PC-3 (cell line): Measurements from ENCODE around the gene SUSD3. TPM values are rescaled to one million over a fixed set of nuclear protein-coding genes. Genes with fewer than 3 reads are reported as not detected.

ENCODE experiments used
- ATAC-seq: fragments of 200-7000 bp; cut with Tn5 transposase; 2 replicates; pipeline ENCODE4 v1.9.1; 2020; ENCODE audit warnings: mild to moderate bottlenecking, moderate library complexity
- BruUV-seq: library from RNA; stranded (reverse); fragments of 400-500 nt; replicated peaks from 2 replicates; lab custom pipeline; 2021; lab: Mats Ljungman, UMichigan
- CTCF ChIA-PET: fragments of 300-600 bp; sonication (Branson Sonifier 250); formaldehyde crosslinking; loops from one replicate; lab custom pipeline; 2022; ENCODE audit warnings: antibody characterized with exemption; lab: Charles Lee
- POLR2A ChIA-PET: fragments of 300-600 bp; sonication (Branson Sonifier 250); formaldehyde crosslinking; loops from one replicate; lab custom pipeline; 2022; ENCODE audit warnings: antibody characterized with exemption; ENCODE audit not compliant: unreplicated experiment; lab: Charles Lee
- DNase-seq: peaks from one replicate; pipeline ENCODE4 v3.0.0-alpha.2; 2015
- H2AFZ ChIP-seq: fragments of 300-600 bp; sonication (generic); 2 replicates; pipeline ENCODE4 v1.6.0; 2016; ENCODE audit warnings: antibody characterized with exemption, low read length
- H3F3A ChIP-seq: fragments of 300-600 bp; sonication (generic); one replicate; pipeline ENCODE4 v1.6.0; 2017; ENCODE audit warnings: antibody characterized with exemption, low read length, control low read depth, mild to moderate bottlenecking; ENCODE audit not compliant: unreplicated experiment
- H3K27ac ChIP-seq: fragments of 300-600 bp; sonication (generic); 2 replicates; pipeline ENCODE4 v1.5.1; 2016; ENCODE audit warnings: mild to moderate bottlenecking, low read length
- H3K27me3 ChIP-seq: fragments of 300-600 bp; sonication (generic); 2 replicates; pipeline ENCODE4 v1.6.1; 2016; ENCODE audit warnings: low read length, mixed read lengths
- H3K36me3 ChIP-seq: fragments of 300-600 bp; sonication (generic); 2 replicates; pipeline ENCODE4 v1.6.1; 2016; ENCODE audit warnings: low read depth, mixed run types, low read length, mixed read lengths
- H3K4me1 ChIP-seq: fragments of 300-600 bp; sonication (generic); 2 replicates; pipeline ENCODE4 v1.5.1; 2016; ENCODE audit warnings: low read length; ENCODE audit not compliant: insufficient read depth
- H3K4me2 ChIP-seq: fragments of 300-600 bp; sonication (generic); 2 replicates; pipeline ENCODE4 v1.6.0; 2016; ENCODE audit warnings: low read length
- H3K4me3 ChIP-seq: fragments of 300-600 bp; sonication (generic); 2 replicates; pipeline ENCODE4 v1.5.1; 2016; ENCODE audit warnings: mild to moderate bottlenecking, low read length, mixed read lengths
- H3K79me2 ChIP-seq: fragments of 300-600 bp; sonication (generic); 2 replicates; pipeline ENCODE4 v1.6.1; 2017; ENCODE audit warnings: low read length, mixed read lengths
- H3K9ac ChIP-seq: fragments of 300-600 bp; sonication (generic); 2 replicates; pipeline ENCODE4 v1.6.0; 2016; ENCODE audit warnings: mild to moderate bottlenecking, low read length
- H3K9me2 ChIP-seq: fragments of 300-600 bp; sonication (generic); replicated peaks from 2 replicates; pipeline ENCODE4 v1.6.1; 2016; ENCODE audit warnings: mixed run types, low read length, mixed read lengths
- H3K9me3 ChIP-seq: fragments of 300-600 bp; sonication (generic); 2 replicates; pipeline ENCODE4 v1.6.1; 2016; ENCODE audit warnings: low read length, mixed read lengths
- H4K20me1 ChIP-seq: fragments of 300-600 bp; sonication (generic); 2 replicates; pipeline ENCODE4 v1.6.1; 2016; ENCODE audit warnings: low read length, mixed read lengths
- EZH2 ChIP-seq: fragments of 300-600 bp; sonication (generic); IDR thresholded peaks from one replicate; pipeline ENCODE4 v1.6.1; 2017; ENCODE audit warnings: antibody characterized with exemption, mild to moderate bottlenecking, low read length; ENCODE audit not compliant: unreplicated experiment
- EZH2phosphoT487 ChIP-seq: fragments of 300-600 bp; sonication (generic); IDR thresholded peaks from 2 replicates; pipeline ENCODE4 v1.6.1; 2018; ENCODE audit warnings: mild to moderate bottlenecking, antibody characterized with exemption, low read length, borderline replicate concordance
- intact Hi-C: fragments of 100-400 bp; cut with micrococcal nuclease; formaldehyde crosslinking; loops from 2 replicates; pipeline ENCODE4 v1.9.0; 2023
- total RNA-seq: library from RNA; depleted of rRNA; stranded (reverse); fragments of >200 nt; gene quantifications from 2 replicates; pipeline ENCODE4 v1.2.3, GENCODE V29; 2014
- TF ChIP-seq, protein P1 (sequence below): fragments of 300-600 bp; sonication (generic); conservative IDR thresholded peaks from 2 replicates; pipeline ENCODE4 v1.5.1; 2017; ENCODE audit warnings: antibody characterized with exemption, low read depth, mild to moderate bottlenecking, low read length

SUSD3 gene
- total RNA-seq, 1 experiment from 2014 or later: 13.4 TPM

DNA sequence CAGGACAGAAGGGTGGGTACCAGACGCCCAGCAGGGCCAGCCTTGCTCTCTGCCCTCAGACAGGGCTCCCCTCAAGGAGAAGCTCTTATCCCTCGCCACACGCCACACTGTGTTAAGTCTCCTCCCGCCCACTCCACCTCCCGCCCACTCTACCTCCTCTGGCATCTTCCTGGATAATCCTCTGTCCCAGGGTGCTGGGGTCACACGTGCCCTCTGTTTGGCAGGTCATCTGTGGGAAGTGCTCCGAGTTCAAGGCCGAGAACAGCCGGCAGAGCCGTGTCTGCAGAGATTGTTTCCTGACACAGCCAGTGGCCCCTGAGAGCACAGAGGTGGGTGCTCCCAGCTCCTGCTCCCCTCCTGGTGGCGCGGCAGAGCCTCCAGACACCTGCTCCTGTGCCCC, 26.0 kb upstream of the SUSD3 start:
- ChIA-PET CTCF (no interaction called here), POLR2A (no interaction called here)

DNA sequence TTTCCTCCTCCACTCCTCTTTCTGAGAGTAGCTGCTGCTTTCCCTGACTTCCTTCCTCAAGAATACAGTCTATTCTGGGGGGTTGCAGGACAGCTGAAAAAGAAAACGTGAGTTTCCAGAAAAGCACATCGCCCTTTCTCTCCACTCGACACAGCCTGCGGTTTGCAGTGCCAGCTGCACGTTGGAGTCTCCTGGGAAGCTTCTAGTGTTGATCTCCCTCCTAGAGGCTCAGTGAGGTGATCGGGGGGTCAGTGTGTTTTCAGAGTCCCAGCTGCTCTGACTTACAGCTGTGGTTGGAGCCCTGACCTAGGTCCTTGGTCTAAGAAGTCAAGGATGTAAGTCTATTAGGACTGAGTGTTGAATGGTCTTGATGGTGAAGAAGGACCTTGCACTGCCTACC, 25.0 kb upstream of the SUSD3 start:
- POLR2A ChIA-PET: interaction anchor here (0.6 kb wide), 1 partner anchor 52 kb away, joined by 3 read pairs; no protein-coding TSS in a partner anchor
- no peak overlapping the region for H3K4me2 ChIP-seq
- no peak overlapping the region for H3K27ac ChIP-seq
- H3K4me3 ChIP-seq: no peak overlapping the region
- H3K9ac ChIP-seq: no peak overlapping the region
- no peak overlapping the region for H2AFZ ChIP-seq
- CTCF ChIA-PET: interaction anchor here (0.7 kb wide), 1 partner anchor 71 kb away, joined by 6 read pairs; no protein-coding TSS in a partner anchor
- no peaks in the 10 kb centered on the region for H3F3A ChIP-seq
- intact Hi-C loops: no loop called here
- no peaks in the 10 kb centered on the region for H3K79me2 ChIP-seq
- H4K20me1 ChIP-seq: no peaks in the 10 kb centered on the region
- ATAC-seq (no peak), DNase-seq (no peak)
- BruUV-seq: no TSS peak
- H3K9me2 ChIP-seq: no peaks in the 10 kb centered on the region
- TF ChIP-seq, protein P1, sequence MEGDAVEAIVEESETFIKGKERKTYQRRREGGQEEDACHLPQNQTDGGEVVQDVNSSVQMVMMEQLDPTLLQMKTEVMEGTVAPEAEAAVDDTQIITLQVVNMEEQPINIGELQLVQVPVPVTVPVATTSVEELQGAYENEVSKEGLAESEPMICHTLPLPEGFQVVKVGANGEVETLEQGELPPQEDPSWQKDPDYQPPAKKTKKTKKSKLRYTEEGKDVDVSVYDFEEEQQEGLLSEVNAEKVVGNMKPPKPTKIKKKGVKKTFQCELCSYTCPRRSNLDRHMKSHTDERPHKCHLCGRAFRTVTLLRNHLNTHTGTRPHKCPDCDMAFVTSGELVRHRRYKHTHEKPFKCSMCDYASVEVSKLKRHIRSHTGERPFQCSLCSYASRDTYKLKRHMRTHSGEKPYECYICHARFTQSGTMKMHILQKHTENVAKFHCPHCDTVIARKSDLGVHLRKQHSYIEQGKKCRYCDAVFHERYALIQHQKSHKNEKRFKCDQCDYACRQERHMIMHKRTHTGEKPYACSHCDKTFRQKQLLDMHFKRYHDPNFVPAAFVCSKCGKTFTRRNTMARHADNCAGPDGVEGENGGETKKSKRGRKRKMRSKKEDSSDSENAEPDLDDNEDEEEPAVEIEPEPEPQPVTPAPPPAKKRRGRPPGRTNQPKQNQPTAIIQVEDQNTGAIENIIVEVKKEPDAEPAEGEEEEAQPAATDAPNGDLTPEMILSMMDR: no peak
- TF ChIP-seq EZH2 (no peak), EZH2phosphoT487 (no peak)
- H3K36me3 ChIP-seq: no peaks in the 10 kb centered on the region
- no peaks in the 10 kb centered on the region for H3K9me3 ChIP-seq
- H3K27me3 ChIP-seq: no peaks in the 10 kb centered on the region
- no peaks in the 10 kb centered on the region for H3K4me1 ChIP-seq

More for the DNA sequence above, 26.0 kb upstream of the SUSD3 start:
- H4K20me1 ChIP-seq: no peaks in the 10 kb centered on the region
- DNase-seq: no peak
- no peak overlapping the region for H3K27ac ChIP-seq
- no peaks in the 10 kb centered on the region for H3K9me3 ChIP-seq
- H3K36me3 ChIP-seq: no peaks in the 10 kb centered on the region
- no peak overlapping the region for H3K4me2 ChIP-seq
- no peaks in the 10 kb centered on the region for H3F3A ChIP-seq
- intact Hi-C loops: no loop called here
- no peak overlapping the region for H2AFZ ChIP-seq
- TF ChIP-seq, protein P1: no peak
- no peak overlapping the region for H3K9ac ChIP-seq
- no peak for ATAC-seq
- no peak overlapping the region for H3K4me3 ChIP-seq
- H3K27me3 ChIP-seq: no peaks in the 10 kb centered on the region
- BruUV-seq: no TSS peak
- H3K4me1 ChIP-seq: no peaks in the 10 kb centered on the region
- no peaks in the 10 kb centered on the region for H3K79me2 ChIP-seq
- H3K9me2 ChIP-seq: no peaks in the 10 kb centered on the region

DNA sequence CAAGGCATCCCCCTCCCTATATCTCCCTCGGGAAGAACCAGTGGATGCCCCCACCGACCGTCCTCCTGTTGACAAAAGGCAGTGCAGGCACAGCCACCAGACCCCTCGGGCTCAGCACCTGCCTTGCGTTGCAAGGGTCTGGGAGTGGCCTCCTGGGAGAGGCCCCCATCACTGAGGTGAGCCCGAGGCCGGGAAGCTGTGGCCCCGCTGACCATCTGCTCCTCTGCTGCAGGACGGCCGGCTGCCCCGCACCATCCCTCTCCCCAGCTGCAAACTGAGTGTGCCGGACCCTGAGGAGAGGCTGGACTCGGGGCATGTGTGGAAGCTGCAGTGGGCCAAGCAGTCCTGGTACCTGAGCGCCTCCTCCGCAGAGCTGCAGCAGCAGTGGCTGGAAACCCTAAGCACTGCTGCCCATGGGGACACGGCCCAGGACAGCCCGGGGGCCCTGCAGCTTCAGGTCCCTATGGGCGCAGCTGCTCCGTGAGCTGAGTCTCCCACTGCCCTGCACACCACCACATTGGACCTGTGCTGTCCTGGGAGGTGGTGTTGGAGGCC, 23.3 kb upstream of the SUSD3 start:
- H3K36me3 ChIP-seq: no peaks in the 10 kb centered on the region
- H4K20me1 ChIP-seq: no peaks in the 10 kb centered on the region
- ATAC-seq (no peak), DNase-seq (no peak)
- H3K4me3 ChIP-seq: no peak overlapping the region
- no TSS peak for BruUV-seq
- no peak overlapping the region for H2AFZ ChIP-seq
- H3K27ac ChIP-seq: no peak overlapping the region
- no peak overlapping the region for H3K9ac ChIP-seq
- ChIA-PET CTCF (no interaction called here), POLR2A (no interaction called here)
- no peaks in the 10 kb centered on the region for H3K27me3 ChIP-seq
- H3K4me2 ChIP-seq: no peak overlapping the region
- H3K4me1 ChIP-seq: no peaks in the 10 kb centered on the region
- intact Hi-C loops: no loop called here
- no peaks in the 10 kb centered on the region for H3K79me2 ChIP-seq
- no peaks in the 10 kb centered on the region for H3F3A ChIP-seq
- TF ChIP-seq EZH2phosphoT487: no peak
- no peak for TF ChIP-seq EZH2
- TF ChIP-seq, protein P1: no peak
- H3K9me3 ChIP-seq: no peaks in the 10 kb centered on the region
- H3K9me2 ChIP-seq: no peaks in the 10 kb centered on the region
